Cardiac muscle cell (in vitro differentiated cells and primary cell): ENCODE data around the gene MCTP1. TPM values are rescaled to one million over a fixed set of nuclear protein-coding genes. Genes with fewer than 3 reads are reported as not detected.

Experiments
- DNase-seq, 2 donors: peaks; one replicate each; pipeline versions ENCODE4 v3.0.0 to v3.0.0-alpha.2; 2010 to 2017; ENCODE audit warnings: low read depth in 1 of 2, low spot score in 1 of 2
- H3K27ac ChIP-seq: fragments of 200-600 bp; sonication (generic); 2 replicates; pipeline ENCODE4 v1.5.1; 2016
- H3K27me3 ChIP-seq: fragments of 200-600 bp; sonication (generic); 2 replicates; pipeline ENCODE4 v1.6.0; 2016; ENCODE audit warnings: control low read depth
- H3K36me3 ChIP-seq: fragments of 200-600 bp; sonication (generic); 2 replicates; pipeline ENCODE4 v1.5.1; 2016; ENCODE audit warnings: control low read depth
- H3K4me1 ChIP-seq: fragments of 200-600 bp; sonication (generic); 2 replicates; pipeline ENCODE4 v1.8.1; 2017; ENCODE audit warnings: low read depth, mild to moderate bottlenecking, mixed run types
- H3K4me3 ChIP-seq: fragments of 200-600 bp; sonication (generic); 2 replicates; pipeline ENCODE4 v1.5.1; 2016; ENCODE audit warnings: mild to moderate bottlenecking
- H3K9me3 ChIP-seq: fragments of 200-600 bp; sonication (generic); 2 replicates; pipeline ENCODE4 v1.5.1; 2017; ENCODE audit warnings: low read depth, mild to moderate bottlenecking, control low read depth
- CTCF ChIP-seq: IDR thresholded peaks from 2 replicates; pipeline ENCODE4 v1.5.1; 2012; ENCODE audit warnings: low read depth, mild to moderate bottlenecking, low read length
- polyA plus RNA-seq: library from polyadenylated mRNA; unstranded; fragments of >200 nt; fragmentation: Nextera tagmentation; extraction: Ambion mirVana; gene quantifications from 2 replicates; pipeline ENCODE4 v1.2.1, GENCODE V29; 2016
- total RNA-seq: library from RNA; depleted of rRNA; stranded (reverse); fragments of >200 nt; gene quantifications from 2 replicates; pipeline ENCODE4 v1.2.3, GENCODE V29; 2016

The MCTP1 gene
- total and polyA plus RNA-seq, 2 experiments from 2014 or later: 1.4 TPM; not detected in 1

- Histone ChIP-seq H3K36me3 (no peaks in the 10 kb centered on the region), H3K4me3 (no peak overlapping the region), H3K4me1 (no peaks in the 10 kb centered on the region), H3K27me3 (no peaks in the 10 kb centered on the region), H3K27ac (no peak overlapping the region), H3K9me3 (no peaks in the 10 kb centered on the region)
- DNase-seq: no peak
- TF ChIP-seq CTCF: no peak
Measured at GRCh38 chr5:94890907-94891306, 394.0 kb downstream of the MCTP1 start.

GRCh38 chr5:94888674-94889073 lies 396.2 kb downstream of the MCTP1 start:
- TF ChIP-seq CTCF: no peak
- no peaks in the 10 kb centered on the region for H3K9me3 ChIP-seq
- H3K4me1 ChIP-seq: no peaks in the 10 kb centered on the region
- no peak overlapping the region for H3K27ac ChIP-seq
- H3K27me3 ChIP-seq: no peaks in the 10 kb centered on the region
- H3K36me3 ChIP-seq: no peaks in the 10 kb centered on the region
- no peak for DNase-seq
- H3K4me3 ChIP-seq: no peak overlapping the region

- H3K27me3 ChIP-seq: no peaks in the 10 kb centered on the region
- no peaks in the 10 kb centered on the region for H3K36me3 ChIP-seq
- no peak for DNase-seq
- no peak for TF ChIP-seq CTCF
- no peaks in the 10 kb centered on the region for H3K4me1 ChIP-seq
- H3K9me3 ChIP-seq: no peaks in the 10 kb centered on the region
- no peak overlapping the region for H3K4me3 ChIP-seq
- no peak overlapping the region for H3K27ac ChIP-seq
Measured at GRCh38 chr5:94885931-94886330, 399.0 kb downstream of the MCTP1 start.

- no peak overlapping the region for H3K4me3 ChIP-seq
- no peaks in the 10 kb centered on the region for H3K4me1 ChIP-seq
- DNase-seq: peak; percentile 9 to 51
- no peaks in the 10 kb centered on the region for H3K27me3 ChIP-seq
- no peak for TF ChIP-seq CTCF
- H3K36me3 ChIP-seq: no peaks in the 10 kb centered on the region
- H3K9me3 ChIP-seq: no peaks in the 10 kb centered on the region
- no peak overlapping the region for H3K27ac ChIP-seq
Measured at GRCh38 chr5:94884311-94884710, 400.6 kb downstream of the MCTP1 start.

- Histone ChIP-seq H3K27me3 (no peaks in the 10 kb centered on the region), H3K36me3 (no peaks in the 10 kb centered on the region), H3K27ac (no peak overlapping the region), H3K4me3 (no peak overlapping the region), H3K4me1 (no peaks in the 10 kb centered on the region), H3K9me3 (no peaks in the 10 kb centered on the region)
- DNase-seq: no peak
- TF ChIP-seq CTCF: no peak
Measured at GRCh38 chr5:94872526-94872925, 412.4 kb downstream of the MCTP1 start.

- DNase-seq: no peak
- no peak overlapping the region for H3K4me3 ChIP-seq
- no peaks in the 10 kb centered on the region for H3K9me3 ChIP-seq
- H3K27me3 ChIP-seq: no peaks in the 10 kb centered on the region
- H3K27ac ChIP-seq: no peak overlapping the region
- no peaks in the 10 kb centered on the region for H3K4me1 ChIP-seq
- H3K36me3 ChIP-seq: no peaks in the 10 kb centered on the region
- TF ChIP-seq CTCF: no peak
Measured at GRCh38 chr5:94870511-94871183, 414.2 kb downstream of the MCTP1 start.
